C1 segment of cervical spinal cord (tissue), 14 donors: ENCODE data around the gene CATSPERD.
"Not testable (repeated sequence)": the region's sequence is repeated elsewhere in the genome, so short reads cannot be mapped to it uniquely, and the experiment has no call there.

Experiments used
- DNase-seq, 14 donors: peaks; one replicate each; lab custom pipeline; 2025; lab: John Stamatoyannopoulos, UW

The CATSPERD gene

DNA sequence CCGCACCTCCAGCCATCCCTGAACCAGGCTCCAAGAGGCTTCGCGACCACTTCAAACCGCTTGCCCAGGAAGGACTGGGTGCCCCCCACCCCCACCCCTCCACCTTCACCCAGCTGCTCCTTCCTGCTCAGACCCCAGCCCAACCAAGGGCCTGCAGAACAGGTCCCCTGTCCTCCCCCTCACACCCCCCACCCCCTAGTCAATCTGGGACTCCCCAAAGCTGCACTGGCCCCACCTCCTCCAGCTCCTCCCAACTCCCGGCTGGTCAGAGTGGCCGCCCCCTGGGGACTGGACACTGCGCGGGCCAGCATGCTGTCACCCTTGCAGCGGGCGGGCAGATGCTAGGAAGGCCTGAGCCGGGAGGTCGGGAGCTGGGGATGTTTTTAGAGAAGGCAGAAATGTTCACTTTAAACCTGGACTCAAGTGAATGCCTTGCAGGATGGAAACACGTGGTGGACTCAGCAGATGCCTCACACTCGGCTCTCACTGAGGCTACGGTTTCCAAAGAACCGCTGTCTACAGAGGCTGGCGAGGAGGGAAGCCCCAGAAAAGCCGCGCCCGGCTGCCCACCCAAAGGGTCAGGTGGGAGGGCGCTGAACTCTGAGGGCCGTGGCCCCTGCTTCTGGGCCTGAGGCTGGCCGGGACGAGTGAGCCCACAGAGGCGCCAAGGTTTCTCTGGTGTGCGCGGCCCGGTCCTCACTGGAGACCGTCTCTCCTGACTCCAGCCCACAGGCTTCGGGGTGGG is 22.4 kb upstream of the CATSPERD start:
- DNase-seq = no peak

DNA sequence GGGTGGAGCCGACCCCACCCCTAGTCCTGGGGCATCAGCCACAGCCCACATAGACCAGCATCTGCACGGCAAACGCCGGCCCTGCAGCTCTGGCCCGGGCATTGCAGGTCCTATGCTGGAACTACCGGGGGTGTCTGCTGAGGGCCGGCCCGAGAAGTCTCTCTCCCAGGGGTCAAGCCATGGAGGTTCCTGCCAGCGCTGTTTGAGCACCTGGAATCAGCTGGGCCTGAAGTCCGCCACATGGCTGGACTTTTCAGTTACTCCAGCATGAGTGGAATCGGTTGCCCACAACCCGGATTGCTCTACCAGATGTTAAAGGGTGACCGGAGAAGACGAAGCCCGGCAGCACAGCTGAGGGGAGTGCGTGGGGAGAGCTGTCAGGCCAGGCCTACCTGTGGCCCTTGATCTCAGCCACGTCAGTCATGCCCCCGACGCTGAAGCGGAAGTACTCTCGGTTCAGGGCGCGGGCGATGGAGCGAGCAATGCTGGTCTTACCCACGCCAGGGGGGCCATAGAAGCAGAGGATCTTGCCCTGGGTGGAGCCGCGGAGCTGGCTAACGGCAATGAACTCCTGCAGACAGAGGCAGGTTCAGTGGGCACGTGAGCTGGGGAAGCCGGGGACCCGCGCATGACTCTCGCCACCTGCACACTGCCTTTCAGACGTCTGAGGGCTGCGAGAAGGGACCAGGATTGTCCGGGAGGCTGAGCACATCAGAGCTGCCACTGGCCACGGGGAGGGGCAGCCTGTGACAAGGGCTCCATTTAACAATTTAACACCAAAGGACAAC is 21.6 kb upstream of the CATSPERD start:
- no peak for DNase-seq

GRCh38 chr19:5700455-5701092 is 19.9 kb upstream of the CATSPERD start:
- DNase-seq = no peak

- DNase-seq = not testable (repeated sequence)
These were observed 18.4 kb upstream of the CATSPERD start for GRCh38 chr19:5702053-5702410.

- DNase-seq = no peak
These were observed 16.3 kb upstream of the CATSPERD start for GRCh38 chr19:5703819-5704818.

- no peak for DNase-seq
These were observed 14.9 kb upstream of the CATSPERD start for GRCh38 chr19:5705552-5705951.

DNA sequence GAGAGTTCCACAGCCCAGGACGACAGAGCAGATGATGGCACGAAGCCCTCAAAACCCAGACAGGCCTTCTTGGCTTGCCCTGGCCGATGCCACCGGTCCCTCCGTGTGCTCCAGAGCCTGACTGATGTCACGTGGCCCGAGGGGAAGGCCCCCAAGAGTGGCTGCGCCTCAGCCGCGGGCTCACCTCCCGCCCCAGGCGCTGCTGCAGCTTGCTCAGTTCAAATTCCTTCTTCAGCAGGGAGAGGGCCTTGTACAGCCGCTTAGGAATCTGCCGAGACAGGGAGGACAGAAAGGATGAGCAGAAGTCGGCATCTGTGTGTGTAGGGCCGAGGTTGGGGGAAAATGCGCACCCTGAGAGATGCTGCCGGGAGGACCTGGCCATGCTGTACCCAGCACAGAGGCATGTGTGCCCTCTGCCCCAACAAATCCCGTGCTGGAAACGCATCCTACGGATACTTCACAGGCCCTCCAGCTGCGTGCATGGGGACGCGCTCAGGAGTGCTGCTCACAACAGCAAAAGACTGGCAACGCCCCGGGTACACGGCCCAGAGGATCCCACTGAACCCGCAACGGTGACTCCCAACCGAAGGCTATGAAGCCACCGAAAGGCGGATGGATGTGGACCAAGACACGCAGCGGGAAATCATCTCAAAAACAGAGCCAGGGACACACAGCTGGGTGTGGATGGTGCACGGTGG is 13.4 kb upstream of the CATSPERD start:
- DNase-seq = no peak

- DNase-seq = no peak
These were observed 12.6 kb upstream of the CATSPERD start for GRCh38 chr19:5707576-5708575.

- no peak for DNase-seq
These were observed 9.4 kb upstream of the CATSPERD start for GRCh38 chr19:5711025-5711424.

DNA sequence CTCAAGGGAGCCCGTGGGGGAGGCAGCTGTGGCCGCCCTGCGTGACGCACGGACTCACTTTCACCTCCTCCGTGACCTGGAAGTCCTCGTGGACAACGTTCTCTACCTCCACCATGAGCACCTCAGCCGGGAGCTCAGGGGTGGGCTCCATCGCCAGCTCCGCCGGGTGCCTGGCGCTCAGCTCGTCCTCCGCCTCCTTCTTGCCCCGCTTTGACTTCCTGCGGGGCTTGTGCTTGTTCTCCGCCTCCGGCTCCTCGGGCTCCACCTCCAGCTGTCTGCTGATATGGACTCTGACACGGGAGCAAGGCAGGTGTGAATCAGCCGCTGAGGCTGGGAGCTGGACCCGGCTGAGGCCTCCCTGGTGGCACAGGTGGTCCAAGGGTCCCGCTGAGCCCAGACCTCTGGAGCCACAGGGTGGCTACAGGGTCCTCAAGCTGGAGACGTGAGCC is 8.7 kb upstream of the CATSPERD start:
- no peak for DNase-seq

- no peak for DNase-seq
These were observed 7.2 kb upstream of the CATSPERD start for GRCh38 chr19:5713228-5713627.

DNA sequence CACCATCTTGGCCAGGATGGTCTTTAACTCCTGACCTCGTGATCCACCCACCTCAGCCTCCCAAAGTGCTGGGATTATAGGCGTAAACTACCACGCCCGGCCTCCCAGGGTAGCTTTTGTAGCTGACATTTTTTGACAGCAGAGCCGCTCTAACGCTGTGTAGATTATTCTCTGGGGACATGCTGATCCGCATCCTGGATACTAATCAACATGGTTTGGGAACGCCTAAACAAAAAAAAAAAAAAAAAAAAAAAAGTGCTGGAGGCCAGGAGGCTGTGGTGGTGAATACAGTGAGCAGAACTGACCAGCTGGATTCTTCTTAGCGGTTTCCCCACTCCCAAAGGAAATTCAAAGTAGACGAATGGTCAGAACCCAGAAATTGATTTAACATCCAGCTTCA is 5.6 kb upstream of the CATSPERD start:
- DNase-seq = no peak

DNA sequence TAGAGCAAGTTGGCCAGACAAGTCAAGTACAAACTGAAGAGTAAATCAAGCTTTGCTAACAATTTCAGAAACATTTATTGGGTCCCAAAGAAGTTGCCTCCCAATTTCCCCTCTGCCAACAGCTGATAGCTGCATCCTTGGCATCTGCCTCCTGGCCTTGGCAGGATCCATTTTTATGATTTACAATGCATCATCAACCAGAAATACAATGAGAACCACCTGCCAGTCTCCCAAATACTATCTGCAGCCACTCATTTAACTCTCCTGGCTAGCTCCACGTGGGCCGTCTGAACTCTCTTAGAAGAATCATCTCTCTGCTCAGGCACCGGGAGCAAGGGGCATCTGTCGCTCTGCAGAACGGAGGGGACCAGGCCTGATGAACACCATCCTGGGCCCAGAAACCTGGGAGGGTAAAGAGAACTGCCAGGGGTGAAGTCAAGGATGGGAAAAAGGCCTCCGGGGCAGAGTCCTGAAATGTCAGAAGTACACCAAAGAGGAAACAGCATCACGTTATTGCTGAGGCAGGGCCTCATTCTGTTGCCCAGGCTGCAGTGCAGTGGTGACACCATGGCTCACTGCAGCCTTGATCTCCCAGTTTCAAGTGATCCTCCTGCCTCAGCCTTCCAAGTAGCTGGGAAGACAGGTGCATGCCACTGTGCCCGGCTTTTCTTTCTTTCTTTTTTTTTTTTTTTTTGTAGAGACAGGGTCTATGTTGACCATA is 3.1 kb upstream of the CATSPERD start:
- no peak for DNase-seq

GRCh38 chr19:5718037-5718578 is 2.3 kb upstream of the CATSPERD start:
- DNase-seq = no peak

GRCh38 chr19:5718579-5719273 is 1.7 kb upstream of the CATSPERD start:
- no peak for DNase-seq

GRCh38 chr19:5719274-5719960 is 1.0 kb upstream of the CATSPERD start:
- peak in 1 of 14 donors; percentile 40 for DNase-seq

GRCh38 chr19:5727453-5728050 is 7.1 kb downstream of the CATSPERD start:
- no peak for DNase-seq
